GM13976 (cell line): ENCODE measurements around the gene STX1B.

ENCODE experiments used
- DNase-seq: peaks from one replicate; pipeline ENCODE4 v3.0.0; 2012; ENCODE audit warnings: low spot score
- in situ Hi-C: fragments of 300-500 bp; cut with MboI; formaldehyde crosslinking; loops from one replicate; pipeline ENCODE4 v1.12.0; 2022; ENCODE audit warnings: low sequenced_read_pairs, mixed read lengths, inconsistent platforms; ENCODE audit not compliant: unreplicated experiment
- TF ChIP-seq, protein P1 (sequence below): IDR thresholded peaks from 2 replicates; pipeline ENCODE4 v1.5.1; 2012; ENCODE audit warnings: borderline replicate concordance, mild to moderate bottlenecking; ENCODE audit not compliant: insufficient read depth; ENCODE audit errors: extremely low read depth, missing control alignments, control extremely low read depth

The STX1B gene

DNA sequence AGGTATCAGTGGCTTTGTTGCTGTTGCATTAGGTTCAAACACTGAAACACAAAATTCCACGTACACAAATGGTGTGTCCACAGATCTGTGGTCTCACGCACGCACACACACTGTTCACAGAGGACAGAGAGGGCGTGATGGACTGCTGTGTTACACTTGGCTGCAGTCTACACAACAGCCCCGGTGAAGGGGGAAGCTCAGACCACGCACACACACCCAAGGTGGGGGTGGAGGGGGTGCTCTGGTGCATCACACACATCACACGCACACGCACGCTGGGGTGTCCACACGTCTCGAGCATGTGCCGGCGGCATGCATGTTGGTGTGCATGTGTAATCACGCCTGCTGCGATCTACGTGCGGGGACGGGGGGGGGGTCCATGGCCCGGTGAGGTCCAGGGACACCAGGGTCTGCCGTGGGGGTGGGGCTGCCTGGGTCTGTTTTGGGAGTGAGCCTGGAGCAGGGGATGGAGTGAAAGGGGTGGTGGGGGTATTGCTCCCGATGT lies 18.1 kb downstream of the STX1B start:
- TF ChIP-seq, protein P1, sequence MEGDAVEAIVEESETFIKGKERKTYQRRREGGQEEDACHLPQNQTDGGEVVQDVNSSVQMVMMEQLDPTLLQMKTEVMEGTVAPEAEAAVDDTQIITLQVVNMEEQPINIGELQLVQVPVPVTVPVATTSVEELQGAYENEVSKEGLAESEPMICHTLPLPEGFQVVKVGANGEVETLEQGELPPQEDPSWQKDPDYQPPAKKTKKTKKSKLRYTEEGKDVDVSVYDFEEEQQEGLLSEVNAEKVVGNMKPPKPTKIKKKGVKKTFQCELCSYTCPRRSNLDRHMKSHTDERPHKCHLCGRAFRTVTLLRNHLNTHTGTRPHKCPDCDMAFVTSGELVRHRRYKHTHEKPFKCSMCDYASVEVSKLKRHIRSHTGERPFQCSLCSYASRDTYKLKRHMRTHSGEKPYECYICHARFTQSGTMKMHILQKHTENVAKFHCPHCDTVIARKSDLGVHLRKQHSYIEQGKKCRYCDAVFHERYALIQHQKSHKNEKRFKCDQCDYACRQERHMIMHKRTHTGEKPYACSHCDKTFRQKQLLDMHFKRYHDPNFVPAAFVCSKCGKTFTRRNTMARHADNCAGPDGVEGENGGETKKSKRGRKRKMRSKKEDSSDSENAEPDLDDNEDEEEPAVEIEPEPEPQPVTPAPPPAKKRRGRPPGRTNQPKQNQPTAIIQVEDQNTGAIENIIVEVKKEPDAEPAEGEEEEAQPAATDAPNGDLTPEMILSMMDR = no peak
- no peak for DNase-seq
- in situ Hi-C loops = loop anchor here (25.0 kb wide), 1 partner anchor 445 kb away; the partner anchor contains the start of genes COX6A2 and ZNF843

DNA sequence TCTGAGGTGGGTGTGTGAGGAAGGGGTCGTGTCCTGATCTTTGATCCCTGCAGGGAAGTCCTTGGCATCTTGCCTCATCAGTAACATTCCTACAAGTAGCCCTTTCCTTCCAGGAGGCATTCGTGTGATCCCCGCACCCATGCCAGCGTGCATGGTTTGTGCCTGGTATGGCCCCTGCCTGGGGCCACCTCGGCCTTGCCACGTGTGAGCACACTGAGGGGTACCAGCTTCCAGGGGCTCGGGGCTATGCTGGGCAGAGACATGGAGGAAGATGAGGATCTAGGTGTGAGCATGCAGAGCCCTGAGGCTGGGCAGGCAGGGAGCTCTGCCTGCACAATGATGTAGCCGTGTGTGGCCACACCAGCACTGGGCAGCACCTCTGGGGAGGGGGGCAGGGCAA lies 19.4 kb downstream of the STX1B start:
- in situ Hi-C loops = loop anchor here (25.0 kb wide), 1 partner anchor 446 kb away; the partner anchor contains the start of genes COX6A2 and ZNF843
- DNase-seq = no peak
- TF ChIP-seq, protein P1 = no peak

GRCh38 chr16:30990105-30990504 lies 20.3 kb downstream of the STX1B start:
- DNase-seq = no peak
- TF ChIP-seq, protein P1 = no peak
- in situ Hi-C loops = loop anchor here (25.0 kb wide), 1 partner anchor 447 kb away; the partner anchor contains the start of genes COX6A2 and ZNF843

- no peak for DNase-seq
- TF ChIP-seq, protein P1 = no peak
- in situ Hi-C loops = loop anchor here (25.0 kb wide), 1 partner anchor 448 kb away; the partner anchor contains the start of genes COX6A2 and ZNF843
Observed at GRCh38 chr16:30989469-30990047, 20.9 kb downstream of the STX1B start.

DNA sequence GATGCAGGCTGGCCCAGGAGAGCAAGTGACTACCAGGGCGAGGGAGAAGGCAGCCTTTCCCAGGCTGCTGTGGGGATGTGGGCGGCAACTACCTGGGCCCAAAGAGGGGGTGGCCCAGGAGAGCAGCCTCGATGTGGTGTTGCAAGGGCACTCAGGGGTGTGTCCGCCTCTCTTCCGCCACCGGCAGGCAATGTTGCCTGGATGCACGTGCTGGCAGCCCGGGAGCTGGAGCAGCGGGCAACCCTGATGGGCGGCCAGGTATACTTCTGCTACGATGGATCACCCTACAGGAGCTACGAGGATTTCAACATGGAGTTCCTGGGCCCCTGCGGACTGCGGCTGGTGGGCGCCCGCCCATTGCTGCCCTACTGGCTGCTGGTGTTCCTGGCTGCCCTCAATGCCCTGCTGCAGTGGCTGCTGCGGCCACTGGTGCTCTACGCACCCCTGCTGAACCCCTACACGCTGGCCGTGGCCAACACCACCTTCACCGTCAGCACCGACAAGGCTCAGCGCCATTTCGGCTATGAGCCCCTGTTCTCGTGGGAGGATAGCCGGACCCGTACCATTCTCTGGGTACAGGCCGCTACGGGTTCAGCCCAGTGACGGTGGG lies 22.8 kb downstream of the STX1B start:
- TF ChIP-seq, protein P1 = no peak
- in situ Hi-C loops = loop anchor here (25.0 kb wide), 1 partner anchor 450 kb away; the partner anchor contains the start of genes COX6A2 and ZNF843

DNA sequence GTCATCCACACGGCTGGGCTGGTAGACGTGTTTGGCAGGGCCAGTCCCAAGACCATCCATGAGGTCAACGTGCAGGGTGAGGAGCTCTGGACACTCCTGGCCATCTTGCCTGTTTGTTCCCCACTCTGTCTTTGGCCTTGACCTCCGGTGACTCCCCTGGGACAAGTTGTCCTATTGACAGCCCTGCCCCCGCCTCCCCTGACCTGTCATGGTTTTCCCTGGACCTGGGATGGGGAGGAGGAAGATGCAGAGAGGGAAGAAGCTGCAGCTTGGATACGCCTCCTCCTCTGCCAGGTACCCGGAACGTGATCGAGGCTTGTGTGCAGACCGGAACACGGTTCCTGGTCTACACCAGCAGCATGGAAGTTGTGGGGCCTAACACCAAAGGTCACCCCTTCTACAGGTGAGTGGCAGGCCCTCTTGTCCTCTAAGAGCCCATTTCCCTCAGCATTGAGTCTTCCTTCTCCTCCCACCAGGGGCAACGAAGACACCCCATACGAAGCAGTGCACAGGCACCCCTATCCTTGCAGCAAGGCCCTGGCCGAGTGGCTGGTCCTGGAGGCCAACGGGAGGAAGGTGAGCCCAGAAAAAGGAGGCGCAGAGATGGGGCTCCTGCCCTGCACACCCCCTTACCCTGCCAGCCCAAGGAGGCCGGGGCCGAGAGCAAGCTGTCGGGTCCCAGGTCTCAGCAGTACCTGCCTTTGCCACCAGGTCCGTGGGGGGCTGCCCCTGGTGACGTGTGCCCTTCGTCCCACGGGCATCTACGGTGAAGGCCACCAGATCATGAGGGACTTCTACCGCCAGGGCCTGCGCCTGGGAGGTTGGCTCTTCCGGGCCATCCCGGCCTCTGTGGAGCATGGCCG lies 24.1 kb downstream of the STX1B start:
- in situ Hi-C loops = loop anchor here (25.0 kb wide), 1 partner anchor 451 kb away; the partner anchor contains the start of genes COX6A2 and ZNF843
- no peak for DNase-seq
- TF ChIP-seq, protein P1 = no peak

More for the DNA sequence above, 22.8 kb downstream of the STX1B start:
- DNase-seq = no peak
